GM18909 (cell line): ENCODE results near the gene ZNF777.
"Not testable (repeated sequence)": the region's sequence is repeated elsewhere in the genome, so short reads cannot be mapped to it uniquely, and the experiment has no call there.

Experiments used
- ATAC-seq: cut with Tn5 transposase; IDR thresholded peaks from one replicate; pipeline ENCODE4 v1.9.1; 2021; ENCODE audit warnings: mild to moderate bottlenecking; ENCODE audit not compliant: unreplicated experiment, poor library complexity

ZNF777 gene

DNA sequence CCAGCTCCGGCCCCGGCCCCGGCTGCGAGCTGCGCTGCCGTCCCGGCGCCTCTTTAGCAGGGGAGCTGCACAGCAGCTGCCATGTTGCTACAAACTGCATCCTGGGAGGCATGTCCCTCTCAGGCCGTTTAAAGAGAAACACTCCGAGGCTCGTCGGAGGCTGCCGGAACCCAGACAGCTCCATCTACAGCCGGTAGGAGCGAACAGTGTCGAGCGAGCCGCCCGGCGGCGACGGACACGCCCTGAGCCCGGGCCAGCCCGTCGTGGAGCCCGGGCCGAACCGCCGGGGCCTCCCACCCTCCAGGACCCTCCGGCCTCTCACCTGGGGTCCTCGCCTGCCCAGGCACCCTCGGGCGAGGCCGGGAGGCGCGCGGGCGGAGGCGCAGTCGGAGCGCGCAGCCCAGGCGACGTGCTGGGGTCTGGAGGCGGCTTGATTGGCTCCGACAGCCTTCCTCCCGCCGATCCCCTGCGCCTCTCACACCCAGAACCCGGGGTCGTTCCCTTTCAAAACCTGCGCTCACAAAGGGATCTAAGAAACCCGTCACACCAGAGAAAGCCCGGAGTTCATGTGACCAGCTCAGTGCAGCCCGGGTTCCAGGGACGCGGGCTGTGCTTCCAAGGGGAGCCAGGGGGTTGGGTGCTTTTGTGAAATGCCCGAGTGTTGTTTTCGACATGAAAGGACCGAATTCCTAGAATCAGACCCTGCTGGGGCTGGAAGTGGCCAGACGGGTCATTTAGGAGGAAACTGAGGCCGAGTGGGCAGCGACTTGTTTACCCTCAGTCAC is at the start of gene ZNF777:
TSS of gene ZNF777 (minus strand) at position 570 of the 785 bp plus-strand sequence. CDS start 5,040 bp downstream, outside the sequence.
- peak; percentile 97 for ATAC-seq

DNA sequence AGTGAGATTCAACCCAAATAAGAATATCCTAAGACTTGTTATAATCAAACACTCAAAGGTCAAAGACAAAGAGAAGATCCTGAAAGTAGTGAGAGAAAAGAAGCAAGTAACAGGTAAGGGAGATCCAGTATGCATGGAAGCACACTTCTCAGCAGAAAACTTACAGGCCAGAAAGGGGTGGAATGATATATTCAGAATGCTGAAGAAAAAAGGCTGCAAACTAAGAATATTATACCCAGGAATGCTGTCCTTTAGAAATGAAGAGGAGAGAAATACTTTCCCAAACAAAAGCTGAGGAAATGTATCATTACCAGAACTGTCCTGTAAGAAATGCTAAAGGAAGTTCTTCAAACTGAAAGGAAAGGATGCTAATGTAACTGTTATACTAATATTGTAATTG is 49.4 kb upstream of the ZNF777 start:
- ATAC-seq, result no peak

DNA sequence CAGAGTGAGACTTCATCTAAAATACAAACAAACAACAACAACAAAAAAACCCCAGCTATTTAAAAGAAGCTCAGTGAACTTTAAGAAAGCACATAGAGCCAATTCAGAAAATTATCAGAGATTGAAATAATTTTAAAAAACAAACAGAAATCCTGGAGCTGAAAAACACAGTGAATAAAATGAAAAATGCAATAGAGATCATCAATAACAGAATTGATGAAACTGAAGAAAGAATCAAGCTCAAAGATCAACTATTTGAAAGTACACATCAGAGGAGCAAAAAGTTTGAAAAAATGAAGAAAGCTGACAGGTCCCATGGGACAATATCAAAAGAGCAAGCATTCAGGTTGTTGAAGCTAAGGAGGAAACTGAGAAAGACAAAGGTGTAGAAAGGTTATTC is 48.9 kb upstream of the ZNF777 start:
- ATAC-seq, result no peak

DNA sequence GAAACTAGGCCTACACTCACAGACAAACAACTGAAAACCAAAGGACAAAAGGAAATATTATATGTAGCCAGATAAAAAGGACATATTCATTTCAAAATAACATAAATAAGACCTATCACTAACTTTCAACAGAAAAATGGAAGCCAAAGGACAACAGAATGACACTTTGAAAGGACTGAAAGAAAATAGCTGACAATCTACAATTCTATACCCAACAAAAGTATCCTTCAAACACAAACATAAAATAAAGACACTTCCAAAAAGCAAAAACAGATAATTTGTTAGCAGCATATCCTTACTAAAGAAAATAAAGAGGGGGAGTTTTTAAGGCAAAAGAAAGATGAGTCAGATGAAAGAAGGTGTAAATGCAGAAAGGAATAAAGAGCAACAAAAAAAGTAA is 44.7 kb upstream of the ZNF777 start:
- no peak for ATAC-seq

DNA sequence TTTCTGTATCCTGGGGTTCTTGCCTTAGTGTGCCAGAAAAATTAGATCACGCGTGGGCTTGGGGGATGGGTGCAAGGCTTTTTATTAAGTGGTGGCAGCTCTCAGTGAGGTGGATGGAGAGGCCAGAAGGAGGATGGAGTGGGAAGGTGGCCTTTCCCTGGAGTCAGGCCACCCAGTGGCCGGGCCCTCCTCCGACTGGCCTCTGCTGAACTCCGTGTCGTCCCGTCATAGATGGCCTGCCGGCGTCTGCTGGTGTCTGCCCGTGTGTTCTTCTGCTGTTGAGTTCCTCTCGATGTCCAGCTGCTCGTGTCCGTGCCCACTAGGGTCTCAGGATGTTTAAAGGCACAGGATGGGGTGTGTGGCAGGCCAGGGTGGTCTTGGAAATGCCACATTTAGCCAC is 40.8 kb upstream of the ZNF777 start:
- no peak for ATAC-seq

DNA sequence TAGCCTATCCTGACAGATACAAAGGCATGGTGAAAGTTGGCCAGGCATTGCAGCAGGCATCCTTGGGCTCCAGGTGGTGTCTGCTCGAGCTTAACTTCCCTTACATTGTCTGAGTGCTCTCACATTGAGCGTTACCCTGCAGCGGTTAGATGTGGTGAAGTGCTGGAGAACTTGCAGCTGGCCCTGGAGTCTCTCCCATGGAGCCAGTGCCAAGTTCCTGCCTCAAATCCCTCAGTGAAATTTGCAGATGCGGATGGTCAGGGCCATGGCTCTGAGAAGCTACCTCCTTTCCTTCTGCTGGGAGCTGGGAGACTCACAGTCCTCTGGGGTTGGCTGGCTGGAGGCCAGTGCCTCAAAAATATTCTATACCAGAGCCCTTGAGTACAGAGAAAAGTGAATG is 40.0 kb upstream of the ZNF777 start:
- no peak for ATAC-seq

DNA sequence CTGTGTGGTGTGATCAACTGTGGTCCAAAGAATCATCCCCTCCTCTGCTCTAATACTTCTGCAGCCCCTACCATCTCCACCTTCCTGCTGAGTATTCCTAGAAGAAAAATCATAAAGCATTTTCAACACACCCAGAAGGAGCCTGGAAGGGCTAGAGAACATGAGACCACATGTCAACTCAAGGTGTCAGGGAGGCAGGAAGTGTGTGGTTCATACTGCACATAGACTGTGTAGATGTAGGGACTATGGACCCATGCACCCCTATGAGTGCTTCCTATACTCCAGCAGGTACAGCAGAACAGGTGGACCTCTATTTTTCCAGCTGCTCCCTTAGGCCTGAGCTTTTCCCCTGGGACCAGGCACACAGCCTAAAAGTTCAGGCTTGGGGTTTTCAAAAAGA is 39.3 kb upstream of the ZNF777 start:
- no peak for ATAC-seq

DNA sequence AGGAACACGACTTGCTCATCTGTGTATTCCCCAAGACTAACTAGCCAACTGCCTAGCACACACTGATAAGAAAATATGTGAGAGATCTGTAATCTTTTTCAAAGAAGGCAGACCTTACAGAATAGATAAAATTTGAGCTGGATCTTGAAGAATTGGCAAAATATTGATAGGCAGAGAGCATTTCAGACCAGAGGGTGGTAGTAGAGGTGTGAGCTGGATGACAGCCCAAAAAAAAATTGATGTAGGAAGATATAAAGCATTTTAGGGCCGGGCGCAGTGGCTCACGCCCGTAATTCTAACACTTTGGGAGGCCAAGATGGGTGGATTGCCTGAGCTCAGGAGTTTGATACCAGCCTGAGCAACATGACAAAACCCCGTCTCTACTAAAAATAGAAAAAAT is 37.9 kb upstream of the ZNF777 start:
- no peak for ATAC-seq

DNA sequence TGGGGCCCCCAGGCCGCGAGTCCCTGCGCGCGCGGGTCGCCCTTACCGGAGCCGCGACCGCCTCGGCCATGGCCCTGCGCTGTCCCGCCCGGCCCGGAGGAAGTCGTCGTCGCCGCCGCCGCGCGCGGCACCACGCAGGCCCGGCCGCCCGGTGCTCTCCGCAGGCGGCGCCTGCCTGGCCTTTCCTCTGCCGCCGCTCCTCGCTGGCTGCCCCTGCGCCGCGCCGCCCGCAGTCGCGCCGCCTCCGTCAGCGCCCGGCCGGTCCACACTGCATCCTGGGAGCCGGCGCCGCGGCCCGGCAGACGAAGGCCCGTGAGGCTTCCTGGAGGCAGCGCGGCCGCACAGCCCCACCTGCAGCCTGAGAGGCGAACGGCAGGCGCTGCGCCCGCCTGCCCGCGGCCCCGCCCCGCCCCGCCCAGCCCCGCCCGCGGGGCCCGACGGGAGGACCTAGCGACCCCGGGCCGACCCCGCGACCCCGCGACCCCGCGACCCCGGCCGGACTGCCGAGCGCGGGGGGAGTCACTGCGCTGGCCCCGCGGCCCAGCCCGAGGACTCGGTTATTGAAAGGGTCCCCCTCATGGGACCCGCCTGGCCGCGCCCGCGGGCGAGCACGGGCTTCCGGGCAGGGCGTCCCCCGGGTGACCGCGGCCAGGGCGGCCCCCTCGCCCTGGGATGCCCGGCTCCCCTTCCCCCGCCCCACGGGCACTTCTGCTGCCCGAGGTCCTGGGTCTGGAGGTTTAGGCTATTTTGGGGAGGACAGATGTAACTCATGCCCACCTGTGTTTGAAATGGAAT is 36.8 kb upstream of the ZNF777 start, which contains the start of gene ZNF746:
TSS of gene ZNF746 (minus strand) at position 343 of the 795 bp plus-strand sequence. CDS start at position 70, 273 bp downstream.
- peak; percentile 96 for ATAC-seq

DNA sequence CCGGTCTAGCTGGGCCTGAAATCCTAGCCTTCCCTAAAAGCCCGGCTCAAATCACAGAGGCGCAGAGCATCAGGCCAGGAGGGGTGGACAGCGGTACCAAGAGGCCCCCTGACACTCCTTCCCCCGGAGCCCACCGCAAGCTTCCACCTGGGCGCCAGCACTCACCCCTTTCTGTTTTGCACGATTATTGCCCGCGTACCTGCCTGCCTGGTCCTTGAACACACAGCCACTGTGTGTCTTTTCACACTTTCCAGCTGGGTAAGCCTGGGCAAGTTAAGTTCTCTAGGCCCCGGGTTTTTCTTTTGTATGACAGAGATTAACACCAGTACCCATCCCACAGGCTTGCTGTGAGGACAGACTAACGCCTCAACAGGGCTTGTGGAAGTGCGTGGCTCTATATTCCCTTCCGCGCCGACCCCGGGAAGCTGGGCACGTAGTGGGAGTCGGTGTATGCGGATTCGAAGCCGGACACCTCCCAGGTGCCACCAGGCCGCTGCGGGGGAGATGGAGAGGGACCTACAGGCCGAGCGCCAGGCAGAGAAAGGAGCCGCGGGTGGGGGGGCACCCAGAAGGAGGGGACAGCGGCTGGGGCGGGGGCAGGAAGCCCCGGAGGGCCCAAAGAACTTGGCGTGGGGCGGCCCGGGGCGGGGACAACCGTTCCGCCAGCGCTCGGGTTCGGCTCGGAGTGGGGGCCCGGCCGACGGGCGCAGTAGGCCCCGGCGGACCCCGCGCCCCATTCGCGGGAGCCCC is 36.0 kb upstream of the ZNF777 start:
- peak; percentile 40 for ATAC-seq

DNA sequence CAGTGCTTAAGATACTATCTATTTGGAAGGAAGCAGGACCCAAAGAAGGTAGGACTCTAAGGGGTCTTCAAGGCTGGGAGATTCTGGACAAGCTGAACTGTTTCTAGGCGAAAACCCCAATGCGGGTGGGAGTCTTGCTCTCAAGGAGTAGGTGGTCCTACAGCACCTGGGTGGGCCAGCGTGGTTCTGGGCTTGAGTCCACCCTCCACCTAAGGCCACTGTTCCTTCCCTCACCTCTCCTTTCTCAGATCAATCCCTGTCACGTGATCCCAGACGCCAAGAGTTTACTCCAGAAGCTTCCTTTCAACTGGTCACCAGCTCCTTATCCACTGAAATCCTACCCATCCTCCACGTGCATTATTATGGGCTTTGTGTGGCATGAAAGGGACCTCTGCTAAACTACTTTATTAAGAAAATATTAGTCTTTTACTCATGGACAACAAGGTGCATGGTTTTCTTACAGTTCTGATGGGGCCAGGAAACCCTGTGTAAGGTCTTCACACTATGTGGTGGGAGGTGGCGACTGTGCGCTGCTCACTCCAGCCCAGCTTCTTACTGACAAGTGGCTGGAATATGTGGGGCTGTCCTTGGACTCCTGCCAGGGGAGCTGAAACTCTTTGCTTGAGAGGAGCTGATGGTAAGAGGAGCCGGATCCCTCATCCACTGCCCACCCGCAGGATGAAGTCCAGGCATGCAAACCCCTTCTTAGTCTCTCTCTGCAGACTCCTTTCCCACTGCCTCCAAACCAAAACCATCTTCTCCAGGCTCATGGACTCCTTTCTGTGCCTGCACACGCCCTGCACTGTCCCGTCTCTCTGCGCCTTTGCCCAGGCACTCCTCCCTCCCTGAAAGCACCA is 35.2 kb upstream of the ZNF777 start:
- no peak for ATAC-seq

DNA sequence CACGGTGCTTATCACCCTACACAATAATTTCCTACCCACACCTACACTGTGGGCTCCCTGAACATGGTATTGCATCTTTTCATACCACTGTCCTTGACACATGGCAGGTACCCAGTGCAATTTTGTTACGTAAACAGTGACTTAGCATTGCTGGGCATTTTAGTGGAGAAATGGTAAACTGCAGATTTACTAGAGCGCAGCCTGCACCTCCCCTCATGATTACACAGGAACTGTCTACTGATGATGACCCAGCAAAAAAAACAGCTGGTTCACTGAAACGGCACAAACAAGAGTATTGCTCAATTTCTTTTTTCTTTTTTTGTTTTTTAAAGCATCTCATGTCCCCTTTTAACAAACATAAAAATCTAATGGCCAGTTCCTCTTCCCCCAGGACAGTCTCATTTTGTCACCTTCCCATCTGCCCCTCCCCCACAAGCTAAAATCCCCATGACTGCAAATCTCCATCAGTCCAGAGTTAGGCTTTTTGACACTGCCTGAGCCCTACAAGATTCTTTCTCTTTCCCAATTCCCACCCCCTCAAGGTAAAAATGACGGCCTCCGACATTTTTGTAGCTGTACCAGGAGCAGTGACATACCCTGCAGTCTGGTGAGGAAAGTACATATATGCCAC is 34.0 kb upstream of the ZNF777 start:
- ATAC-seq, result no peak

DNA sequence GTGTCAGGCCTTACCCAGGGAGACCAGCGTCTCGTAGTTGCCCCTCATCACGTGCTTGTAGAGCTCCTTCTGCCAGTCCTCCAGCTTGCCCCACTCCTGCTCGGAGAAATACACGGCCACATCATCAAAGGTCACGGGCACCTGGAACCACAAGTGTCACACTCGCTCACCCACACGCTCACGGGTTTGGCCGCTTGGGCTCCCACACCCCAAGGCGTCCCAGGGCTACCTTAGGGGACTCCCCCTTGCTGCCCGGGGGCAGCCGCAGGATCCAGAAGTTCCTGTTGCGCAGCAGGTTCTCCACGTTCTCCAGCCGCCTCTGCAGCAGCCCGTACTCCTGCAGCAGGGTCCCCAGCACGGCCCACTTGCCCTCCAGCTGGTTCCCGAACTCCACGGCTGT is 33.1 kb upstream of the ZNF777 start:
- not testable (repeated sequence) for ATAC-seq

DNA sequence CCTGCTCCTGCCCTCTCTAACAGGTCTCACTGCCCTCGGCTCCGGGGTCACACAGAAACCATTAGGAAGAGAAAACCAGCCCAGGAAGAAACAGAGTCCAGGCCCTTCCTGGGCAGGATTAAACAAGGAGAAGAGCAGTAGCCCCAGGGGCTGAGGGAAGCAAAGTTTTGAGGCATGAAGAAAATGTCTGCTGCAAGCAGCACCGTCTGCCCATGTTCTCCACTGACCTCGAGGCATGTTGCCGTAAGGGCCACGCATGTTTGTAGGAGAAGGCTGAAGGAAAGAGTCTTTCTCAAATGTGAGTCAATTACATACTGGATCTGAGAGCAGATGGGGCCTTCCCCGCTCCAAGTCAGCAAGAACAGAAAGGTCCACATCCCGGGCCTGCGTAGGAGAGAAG is 32.5 kb upstream of the ZNF777 start:
- no peak for ATAC-seq

DNA sequence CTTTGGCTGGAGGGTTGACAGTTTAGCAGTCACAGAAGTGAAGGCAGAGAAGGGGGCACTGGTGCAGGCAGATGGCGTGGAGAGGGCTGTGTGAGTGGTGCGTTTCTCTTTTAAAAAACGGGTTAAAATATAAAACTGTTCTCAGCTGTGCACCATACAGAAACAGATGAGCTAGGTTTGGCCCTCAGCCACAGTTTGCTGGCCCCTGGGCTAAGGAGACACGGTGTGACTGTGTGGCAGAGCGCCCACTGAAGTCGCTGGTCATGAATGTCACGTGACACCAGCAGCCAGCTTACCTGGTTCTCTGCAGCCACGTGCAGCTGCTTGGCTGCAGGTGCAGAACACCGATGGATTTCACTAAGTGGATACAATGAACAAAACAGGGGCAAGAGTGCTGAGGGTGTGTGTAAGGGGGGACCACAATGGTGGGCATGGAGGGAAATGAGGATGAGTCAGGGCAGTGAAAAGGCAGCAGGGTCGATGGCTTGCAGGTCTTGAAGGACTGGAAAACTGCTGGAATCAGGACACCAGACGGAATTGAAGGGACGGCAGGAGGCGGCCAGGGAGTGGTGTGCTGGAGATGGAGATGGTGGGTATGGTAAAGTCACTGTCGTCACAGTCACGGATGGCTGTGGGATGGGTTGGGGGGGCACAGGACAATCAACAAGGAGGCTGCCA is 29.4 kb upstream of the ZNF777 start:
- ATAC-seq, result no peak

DNA sequence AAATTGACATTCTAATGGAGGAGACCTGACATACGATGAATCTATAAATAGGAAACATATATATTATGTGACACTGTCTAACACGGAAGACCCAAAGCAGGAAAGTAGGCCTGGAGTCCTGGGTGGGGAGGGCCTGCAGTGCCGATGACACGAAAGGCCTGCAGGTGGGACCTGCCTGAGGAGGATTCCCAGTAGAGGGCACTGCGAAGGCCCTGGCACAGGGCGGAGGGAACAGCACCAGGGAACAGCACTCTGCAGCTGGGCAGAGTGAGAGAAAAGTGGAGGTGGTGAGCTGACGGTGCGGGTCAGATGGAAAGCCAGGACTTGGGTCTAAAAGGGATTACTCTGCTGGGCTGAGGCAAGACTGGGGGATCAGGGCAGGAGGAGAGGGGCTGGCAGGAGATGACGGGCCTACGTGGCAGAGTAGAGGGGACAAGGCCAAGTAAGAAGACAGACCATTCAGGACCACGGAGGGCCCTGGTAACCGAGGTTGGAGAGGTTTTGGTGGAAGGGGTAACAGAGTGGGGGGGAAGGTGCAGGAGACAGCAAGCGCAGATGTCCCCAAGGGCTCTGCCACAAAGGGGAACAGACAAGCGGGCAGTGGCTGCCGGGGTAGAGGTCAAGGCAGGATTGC is 28.6 kb upstream of the ZNF777 start:
- ATAC-seq, result no peak

DNA sequence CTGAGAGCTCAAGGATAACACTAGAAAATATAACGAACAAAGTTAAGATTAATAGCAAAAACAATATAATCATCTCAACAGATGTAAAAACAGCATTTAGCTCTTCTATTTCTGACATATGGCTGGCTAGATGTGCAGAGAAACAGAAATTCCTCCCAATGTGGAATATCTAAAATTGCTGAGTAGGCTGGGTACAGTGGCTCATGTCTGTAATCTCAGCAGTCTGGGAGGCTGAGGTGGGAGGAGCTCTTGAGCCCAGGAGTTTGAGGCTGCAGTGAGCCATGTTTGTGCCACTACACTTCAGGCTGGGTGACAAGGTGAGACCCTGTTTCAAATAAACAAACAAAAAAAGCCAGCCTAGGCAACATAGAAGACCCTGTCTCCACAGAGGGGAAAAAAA is 18.7 kb upstream of the ZNF777 start:
- ATAC-seq, result no peak

DNA sequence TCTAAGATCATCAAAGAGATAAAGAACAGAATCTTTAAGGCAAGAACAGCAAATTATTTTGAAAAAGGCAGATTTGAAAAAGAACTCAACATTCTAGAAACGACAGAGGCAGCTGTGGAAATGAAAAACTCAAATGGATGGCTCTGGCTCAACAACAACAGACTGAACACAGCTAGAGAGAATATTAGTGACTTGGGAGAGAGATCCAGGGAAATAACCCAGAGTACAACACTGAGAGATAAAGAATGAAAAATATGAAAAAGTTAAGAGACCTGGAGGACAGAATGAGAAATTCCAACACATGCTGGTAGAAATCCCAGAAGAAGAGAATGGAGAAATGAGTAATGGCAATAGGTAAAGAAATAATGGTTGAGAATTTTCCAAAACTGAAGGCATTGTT is 17.9 kb upstream of the ZNF777 start:
- no peak for ATAC-seq
